AG04450 (cell line): ENCODE measurements around the gene WDFY4. TPM values are rescaled to one million over a fixed set of nuclear protein-coding genes. Genes with fewer than 3 reads are reported as not detected.

ENCODE experiments used
- CTCF ChIA-PET: fragments of 300-600, 350-600 bp; formaldehyde crosslinking; extraction: SDS; loops from one replicate; lab custom pipeline; 2022; ENCODE audit warnings: antibody characterized with exemption, inconsistent platforms; lab: Charles Lee
- POLR2A ChIA-PET: fragments of 350-600 bp; formaldehyde crosslinking; extraction: SDS; loops from one replicate; lab custom pipeline; 2021; ENCODE audit warnings: antibody characterized with exemption, inconsistent platforms; lab: Yijun Ruan, JAX
- DNase-seq: peaks from one replicate; pipeline ENCODE4 v3.0.0-alpha.2; 2011; ENCODE audit warnings: low read depth, low spot score
- H3K27ac ChIP-seq: one replicate; pipeline ENCODE4 v1.5.1; 2012; ENCODE audit warnings: low read depth, low read length, control low read depth
- H3K27me3 ChIP-seq: one replicate; pipeline ENCODE4 v1.6.0; 2012; ENCODE audit warnings: low read length; ENCODE audit not compliant: control insufficient read depth, insufficient read depth
- H3K4me3 ChIP-seq: 2 replicates; pipeline ENCODE4 v1.5.1; 2011; ENCODE audit warnings: mild to moderate bottlenecking, low read depth, low read length, control low read depth
- H3K9me3 ChIP-seq: 2 replicates; pipeline ENCODE4 v1.5.1; 2012; ENCODE audit warnings: low read length; ENCODE audit not compliant: control insufficient read depth, insufficient read depth
- polyA plus RNA-seq: library from polyadenylated mRNA; depleted of rRNA; stranded (reverse); fragments of >200 nt; gene quantifications from 2 replicates; pipeline ENCODE4 v1.2.3, GENCODE V29; 2011
- TF ChIP-seq, protein P1 (sequence below): IDR thresholded peaks from 2 replicates; pipeline ENCODE4 v1.5.1; 2011; ENCODE audit warnings: low read depth, low read length, control low read depth, inconsistent platforms

Gene WDFY4
- polyA plus RNA-seq, 1 experiment: not detected

DNA sequence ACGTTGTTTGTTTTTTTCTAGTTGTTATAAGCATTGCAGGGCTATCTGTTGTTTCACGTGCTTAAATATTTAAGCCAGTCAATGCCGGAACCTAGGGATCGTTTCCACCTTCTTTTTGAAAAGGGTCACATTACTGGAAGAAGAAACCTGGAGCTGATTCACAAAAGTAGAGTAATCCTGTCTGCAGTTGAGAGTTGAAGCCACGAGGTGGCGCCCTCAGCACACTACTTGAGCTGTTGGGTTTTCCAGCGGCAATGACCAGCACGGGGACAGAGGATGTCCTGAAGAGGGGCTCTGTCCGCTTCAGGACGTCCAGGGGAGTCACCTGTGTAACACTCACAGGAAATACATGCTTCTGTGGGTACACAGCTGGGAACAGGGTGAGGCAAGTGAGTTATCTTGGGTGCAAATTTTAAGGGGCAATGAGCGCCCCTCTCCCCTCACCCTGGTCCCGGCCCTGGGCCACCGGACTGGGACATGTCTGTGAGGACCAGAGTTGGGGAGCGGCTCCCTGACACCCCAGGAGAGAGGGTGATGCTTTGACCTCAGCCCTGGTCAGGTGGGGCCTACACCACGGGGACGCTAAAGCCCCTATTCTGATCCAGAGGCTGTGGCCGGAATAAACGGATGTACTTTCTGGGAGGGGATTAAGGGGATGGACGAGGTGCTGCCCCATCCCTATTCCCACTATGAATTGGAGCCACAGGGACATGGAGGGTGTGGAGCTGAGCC, 26.3 kb upstream of the WDFY4 start:
- TF ChIP-seq, protein P1, sequence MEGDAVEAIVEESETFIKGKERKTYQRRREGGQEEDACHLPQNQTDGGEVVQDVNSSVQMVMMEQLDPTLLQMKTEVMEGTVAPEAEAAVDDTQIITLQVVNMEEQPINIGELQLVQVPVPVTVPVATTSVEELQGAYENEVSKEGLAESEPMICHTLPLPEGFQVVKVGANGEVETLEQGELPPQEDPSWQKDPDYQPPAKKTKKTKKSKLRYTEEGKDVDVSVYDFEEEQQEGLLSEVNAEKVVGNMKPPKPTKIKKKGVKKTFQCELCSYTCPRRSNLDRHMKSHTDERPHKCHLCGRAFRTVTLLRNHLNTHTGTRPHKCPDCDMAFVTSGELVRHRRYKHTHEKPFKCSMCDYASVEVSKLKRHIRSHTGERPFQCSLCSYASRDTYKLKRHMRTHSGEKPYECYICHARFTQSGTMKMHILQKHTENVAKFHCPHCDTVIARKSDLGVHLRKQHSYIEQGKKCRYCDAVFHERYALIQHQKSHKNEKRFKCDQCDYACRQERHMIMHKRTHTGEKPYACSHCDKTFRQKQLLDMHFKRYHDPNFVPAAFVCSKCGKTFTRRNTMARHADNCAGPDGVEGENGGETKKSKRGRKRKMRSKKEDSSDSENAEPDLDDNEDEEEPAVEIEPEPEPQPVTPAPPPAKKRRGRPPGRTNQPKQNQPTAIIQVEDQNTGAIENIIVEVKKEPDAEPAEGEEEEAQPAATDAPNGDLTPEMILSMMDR: peak; percentile 93
- DNase-seq: peak; percentile 24
- peaks cover 5% of the 10 kb centered on the region for H3K27me3 ChIP-seq
- H3K9me3 ChIP-seq: no peaks in the 10 kb centered on the region
- no peak overlapping the region for H3K27ac ChIP-seq
- ChIA-PET CTCF (interaction anchor here (0.6 to 5.9 kb wide), 56 partner anchors 8 to 937 kb away, joined by 3 to 668 read pairs (median 4); partner anchors contain the start of gene ARHGAP22), POLR2A (no interaction called here)
- H3K4me3 ChIP-seq: no peak overlapping the region

DNA sequence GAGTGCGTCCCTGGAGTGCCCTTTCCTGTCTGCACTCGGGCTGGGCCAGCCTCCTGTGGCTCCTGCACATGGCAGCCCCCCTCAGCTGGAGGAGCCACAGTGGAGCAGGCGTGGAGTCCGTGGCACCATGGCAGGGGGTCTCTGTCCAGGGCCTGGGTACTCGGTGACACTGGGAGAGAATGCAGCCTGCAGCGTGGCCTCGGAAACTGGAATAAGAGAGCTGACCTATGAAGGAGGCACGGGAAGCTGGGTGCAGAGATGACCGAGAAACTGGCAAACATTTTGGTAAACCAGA, 25.8 kb upstream of the WDFY4 start:
- no peak overlapping the region for H3K27ac ChIP-seq
- ChIA-PET POLR2A (no interaction called here), CTCF (interaction anchor here (0.6 to 5.9 kb wide), 37 partner anchors 11 to 878 kb away, joined by 3 to 668 read pairs (median 5); no protein-coding TSS in a partner anchor)
- no peaks in the 10 kb centered on the region for H3K9me3 ChIP-seq
- H3K27me3 ChIP-seq: peaks cover 8% of the 10 kb centered on the region
- no peak for DNase-seq
- TF ChIP-seq, protein P1: no peak
- no peak overlapping the region for H3K4me3 ChIP-seq

DNA sequence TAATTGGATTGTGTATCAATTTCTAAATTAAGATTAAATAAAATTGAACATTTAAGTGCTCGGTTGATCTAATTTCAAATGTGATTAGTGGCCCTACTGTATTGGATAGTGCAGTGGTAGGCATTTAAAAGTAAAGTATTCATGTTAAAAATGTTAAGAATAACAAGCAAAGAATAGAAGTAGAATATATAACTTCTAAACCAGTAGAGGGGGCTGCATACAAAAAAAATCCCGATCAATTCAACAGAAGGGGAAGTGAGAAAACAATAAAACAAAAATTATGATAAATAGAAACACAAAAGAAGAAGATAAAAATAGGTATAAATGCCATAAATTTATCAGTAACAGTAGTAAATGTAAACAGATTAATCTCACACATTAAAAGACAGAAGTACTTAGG, 24.9 kb upstream of the WDFY4 start:
- no peak for DNase-seq
- CTCF ChIA-PET: interaction anchor here (1.3 to 1.6 kb wide), 3 partner anchors 748 to 856 kb away, joined by 3 to 6 read pairs (median 5); no protein-coding TSS in a partner anchor
- TF ChIP-seq, protein P1: peak; percentile 53
- Histone ChIP-seq H3K4me3 (no peak overlapping the region), H3K9me3 (no peaks in the 10 kb centered on the region), H3K27ac (no peak overlapping the region), H3K27me3 (peaks cover 11% of the 10 kb centered on the region)
- POLR2A ChIA-PET: no interaction called here

DNA sequence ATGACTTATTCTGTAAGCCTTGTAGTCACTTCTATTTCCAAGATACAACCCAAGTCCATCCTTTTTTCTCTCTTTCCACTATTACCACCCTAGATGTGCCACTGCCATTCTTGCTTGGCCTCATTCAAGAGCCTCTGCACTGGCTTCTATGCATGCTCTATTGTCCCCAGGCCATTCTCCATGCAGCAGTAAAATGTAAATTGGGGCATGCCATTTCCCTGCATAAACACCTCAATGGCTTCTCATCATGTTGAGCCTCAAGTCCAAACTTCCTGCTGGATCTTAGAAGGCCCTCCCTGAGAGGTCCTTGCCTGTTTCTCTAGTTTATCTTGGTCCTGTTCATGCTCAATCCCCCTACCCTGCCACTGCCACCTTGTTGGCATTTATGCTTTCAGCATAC, 23.2 kb upstream of the WDFY4 start:
- Histone ChIP-seq H3K27ac (no peak overlapping the region), H3K9me3 (no peaks in the 10 kb centered on the region; the same call in 1 of the 2 replicates), H3K4me3 (no peak overlapping the region), H3K27me3 (peaks cover 11% of the 10 kb centered on the region)
- ChIA-PET POLR2A (no interaction called here), CTCF (interaction anchor here (1.6 kb wide), 1 partner anchor 851 kb away, joined by 5 read pairs; no protein-coding TSS in a partner anchor)
- TF ChIP-seq, protein P1: no peak
- DNase-seq: no peak

DNA sequence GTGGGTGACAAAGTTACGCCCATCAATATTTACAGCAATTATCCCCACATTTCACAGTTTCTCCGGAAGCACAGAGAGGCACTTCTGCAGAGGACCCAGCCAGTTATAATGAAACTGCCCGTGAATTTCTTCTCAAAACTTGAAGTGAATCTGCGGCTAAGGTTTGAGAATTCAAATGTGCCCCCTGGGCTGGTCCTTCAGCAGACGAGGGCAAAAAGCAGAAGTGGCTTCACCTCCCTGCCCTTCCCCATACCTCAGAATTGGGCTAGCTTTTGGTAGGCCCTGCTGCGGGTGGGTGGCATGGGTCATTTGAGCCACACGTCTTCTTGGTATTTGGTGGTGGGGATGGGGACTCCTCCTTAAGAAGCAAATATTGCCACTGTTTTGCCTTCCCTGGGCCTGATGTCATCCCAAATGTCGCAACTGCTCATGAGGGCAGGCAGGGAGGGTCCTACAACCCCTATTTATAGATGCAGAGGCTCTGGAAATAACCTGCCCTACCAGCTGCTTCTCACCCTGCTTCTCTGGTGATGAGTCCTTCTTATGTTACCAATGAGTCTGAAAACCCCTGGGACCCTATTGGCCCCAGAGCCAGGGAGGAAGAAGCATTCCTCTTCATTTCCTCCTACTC, 16.6 kb upstream of the WDFY4 start:
- Histone ChIP-seq H3K27me3 (peaks cover 16% of the 10 kb centered on the region), H3K9me3 (no peaks in the 10 kb centered on the region; the same call in none of the 2 replicates), H3K4me3 (no peak overlapping the region), H3K27ac (no peak overlapping the region)
- ChIA-PET POLR2A (no interaction called here), CTCF (interaction anchor here (2.4 kb wide), 1 partner anchor 11 kb away, joined by 9 read pairs; no protein-coding TSS in a partner anchor)
- no peak for DNase-seq
- TF ChIP-seq, protein P1: no peak
